Testis (tissue), 3 donors: ENCODE results near the gene MORC2. TPM values are rescaled to one million over a fixed set of nuclear protein-coding genes. Genes with fewer than 3 reads are reported as not detected.

Experiments
- DNase-seq: peaks from one replicate; pipeline ENCODE4 v3.0.0-alpha.2; 2019
- H3K27ac ChIP-seq, 2 donors: fragments of 200-600 bp; sonication (generic); one replicate each; pipeline ENCODE4 v1.5.1; 2019
- H3K27me3 ChIP-seq: fragments of 200-600 bp; sonication (generic); one replicate; pipeline ENCODE4 v1.5.1; 2019
- H3K36me3 ChIP-seq: fragments of 200-600 bp; sonication (generic); one replicate; pipeline ENCODE4 v1.5.1; 2017; ENCODE audit warnings: low read depth; ENCODE audit errors: missing control alignments
- H3K4me1 ChIP-seq: fragments of 200-600 bp; sonication (generic); one replicate; pipeline ENCODE4 v1.5.1; 2019
- H3K4me3 ChIP-seq, 2 donors: fragments of 200-600 bp; sonication (generic); one replicate each; pipeline ENCODE4 v1.5.1; 2017 to 2019
- H3K9me3 ChIP-seq: fragments of 200-600 bp; sonication (generic); one replicate; pipeline ENCODE4 v1.5.1; 2017
- CTCF ChIP-seq, 3 experiments: fragments of 450-650 bp in 2 of 3; fragments of 200-600 bp in 1 of 3; sonication (generic) in 1 of 3; IDR thresholded peaks; one replicate each; pipeline ENCODE4 v1.5.1; 2016 to 2019; ENCODE audit warnings: antibody characterized with exemption in 3 of 3, mild to moderate bottlenecking in 2 of 3, moderate library complexity in 1 of 3
- POLR2A ChIP-seq: fragments of 450-650 bp; IDR thresholded peaks from one replicate; pipeline ENCODE4 v1.6.1; 2017; ENCODE audit warnings: antibody characterized with exemption, mild to moderate bottlenecking, moderate library complexity
- WGBS, 2 donors: methylation state at CpG; one replicate each; pipeline ENCODE4 v1.1.5; 2018; 5-methylcytosine and 5-hydroxymethylcytosine counted together
- intact Hi-C: fragments of 100-400 bp; cut with DNase I; formaldehyde crosslinking; loops from one replicate; pipeline ENCODE4 v1.15.1; 2023; ENCODE audit warnings: low total_unique reads
- polyA plus RNA-seq: library from polyadenylated mRNA; stranded (reverse); fragments of 350-450 nt; fragmentation: Illumina TruSeq; extraction: RNeasy Lipid Tissue Mini Kit (QIAGEN cat#74804); gene quantifications from one replicate; pipeline ENCODE4 v1.2.3, GENCODE V29; 2014; ENCODE audit warnings: low read depth, low replicate concordance; ENCODE audit not compliant: insufficient read depth
- total RNA-seq, 2 donors: library from RNA; depleted of rRNA; stranded (reverse); fragments of >200 nt; gene quantifications; one replicate each; pipeline ENCODE4 v1.2.3, GENCODE V29; 2016

MORC2 gene
- total and polyA plus RNA-seq, 3 donors from 2014 or later, result 64.8 to 81.0 (median 65.5) TPM

- TF ChIP-seq CTCF (IDR thresholded peaks at IDR 0.05) (no peak), POLR2A (no peak)
- H3K4me3 ChIP-seq, result no peak overlapping the region
- no peaks in the 10 kb centered on the region for H3K4me1 ChIP-seq
- no peaks in the 10 kb centered on the region for H3K27me3 ChIP-seq
- 89 to 94% methylated on average over 9 to 10 of the region's 10 CpGs for WGBS, 2 donors
- no peak overlapping the region for H3K27ac ChIP-seq
- DNase-seq, result peak; percentile 11
- no peaks in the 10 kb centered on the region for H3K9me3 ChIP-seq
- intact Hi-C loops, result loop anchor here (10.0 kb wide), 2 partner anchors 163 to 293 kb away; partner anchors contain the start of gene SLC35E4
- no peaks in the 10 kb centered on the region for H3K36me3 ChIP-seq
These were observed 40.8 kb downstream of the MORC2 start for GRCh38 chr22:30927806-30928205.

- no peaks in the 10 kb centered on the region for H3K4me1 ChIP-seq
- H3K36me3 ChIP-seq, result no peaks in the 10 kb centered on the region
- DNase-seq, result peak; percentile 5
- H3K27ac ChIP-seq, result no peak overlapping the region
- H3K4me3 ChIP-seq, result no peak overlapping the region
- intact Hi-C loops, result loop anchor here (10.0 kb wide), 2 partner anchors 162 to 292 kb away; partner anchors contain the start of gene SLC35E4
- H3K27me3 ChIP-seq, result no peaks in the 10 kb centered on the region
- no peaks in the 10 kb centered on the region for H3K9me3 ChIP-seq
- 89 to 92% methylated on average over 4 of the region's 4 CpGs for WGBS, 2 donors
- TF ChIP-seq POLR2A (no peak), CTCF (IDR thresholded peaks at IDR 0.05) (no peak)
These were observed 41.9 kb downstream of the MORC2 start for GRCh38 chr22:30926706-30927105.

- no peaks in the 10 kb centered on the region for H3K9me3 ChIP-seq
- H3K4me3 ChIP-seq, result no peak overlapping the region
- no peak overlapping the region for H3K27ac ChIP-seq
- WGBS, 2 donors, result 92 to 93% methylated on average over 5 of the region's 5 CpGs
- no peaks in the 10 kb centered on the region for H3K36me3 ChIP-seq
- intact Hi-C loops, result loop anchor here (10.0 kb wide), 2 partner anchors 161 to 291 kb away; partner anchors contain the start of gene SLC35E4
- TF ChIP-seq CTCF (IDR thresholded peaks at IDR 0.05) (no peak), POLR2A (no peak)
- H3K27me3 ChIP-seq, result no peaks in the 10 kb centered on the region
- H3K4me1 ChIP-seq, result peaks cover 5% of the 10 kb centered on the region
- DNase-seq, result no peak
These were observed 42.9 kb downstream of the MORC2 start for GRCh38 chr22:30925667-30926066.

GRCh38 chr22:30923168-30923900 is 45.2 kb downstream of the MORC2 start:
- no peaks in the 10 kb centered on the region for H3K9me3 ChIP-seq
- peak; percentile 12 for DNase-seq
- intact Hi-C loops, result loop anchor here (10.0 kb wide), 2 partner anchors 159 to 289 kb away; partner anchors contain the start of gene SLC35E4
- H3K4me3 ChIP-seq, result no peak overlapping the region
- H3K27ac ChIP-seq, result no peak overlapping the region
- no peaks in the 10 kb centered on the region for H3K27me3 ChIP-seq
- H3K4me1 ChIP-seq, result peaks cover 5% of the 10 kb centered on the region
- 90 to 91% methylated on average over 9 of the region's 9 CpGs for WGBS, 2 donors
- H3K36me3 ChIP-seq, result no peaks in the 10 kb centered on the region
- TF ChIP-seq CTCF (IDR thresholded peaks at IDR 0.05) (no peak), POLR2A (no peak)
